ENCODE data around the gene IWS1. TPM values are rescaled to one million over a fixed set of nuclear protein-coding genes. Genes with fewer than 3 reads are reported as not detected.
A peak's percentile ranks its signal among the peaks of the same experiment; 100 is the strongest.

Gene IWS1
- total and polyA plus RNA-seq, 9 of the 15 experiments (the other 6 are each of a cell fraction or from before 2014, with no cell fraction given) = 20.8 to 67.2 (median 46.6) TPM

- no peak for TF ChIP-seq NFYB (IDR thresholded peaks at IDR 0.05; ENCODE audit: extremely low read depth, insufficient read length)
- TF ChIP-seq E2F4 (CRISPR knock-in tag; IDR thresholded peaks at IDR 0.05; ENCODE audit: low read depth) = no peak
- no peak for TF ChIP-seq MIER1 (IDR thresholded peaks at IDR 0.05; ENCODE audit: low read depth)
- no peak for TF ChIP-seq CHD1 (IDR thresholded peaks at IDR 0.05; ENCODE audit: low read length)
- 0 out of 2 replicates have a peak, but pooled peaks have one; percentile 13 for TF ChIP-seq ATF3 (IDR thresholded peaks at IDR 0.05)
- no peak; the same call in 1 of the 2 replicates for TF ChIP-seq ATF3 (CRISPR knock-in tag; conservative IDR thresholded peaks at IDR 0.05)
- TF ChIP-seq SOX6 (IDR thresholded peaks at IDR 0.05) = no peak
- no peak for TF ChIP-seq ETV6 (IDR thresholded peaks at IDR 0.05; ENCODE audit: borderline replicate concordance in 1 of 2, low read depth in 2 of 2, low read length in 1 of 2)
- no peak for TF ChIP-seq ETV6 (CRISPR knock-in tag; IDR thresholded peaks at IDR 0.05; ENCODE audit: borderline replicate concordance)
- TF ChIP-seq POLR2H (tag; IDR thresholded peaks at IDR 0.05; ENCODE audit: low read depth) = no peak
- TF ChIP-seq ZNF668 (CRISPR knock-in tag; IDR thresholded peaks at IDR 0.05) = no peak
- no peak for TF ChIP-seq DNMT1 (IDR thresholded peaks at IDR 0.05)
- 0 out of 2 replicates have a peak, but pooled peaks have one; percentile 2 for TF ChIP-seq TAL1 (IDR thresholded peaks at IDR 0.05)
- TF ChIP-seq TCF7L2 (IDR thresholded peaks at IDR 0.05; ENCODE audit: low read depth, low read length) = no peak
- no peak for TF ChIP-seq RHOXF2B (CRISPR knock-in tag; conservative IDR thresholded peaks at IDR 0.05)
- TF ChIP-seq ZNF583 (CRISPR knock-in tag; IDR thresholded peaks at IDR 0.05) = no peak
- 0 out of 2 replicates have a peak, but pooled peaks have one; percentile 32 for TF ChIP-seq GATA2 (CRISPR knock-in tag; IDR thresholded peaks at IDR 0.05)
- TF ChIP-seq ZNF444 (CRISPR knock-in tag; IDR thresholded peaks at IDR 0.05) = no peak
- TF ChIP-seq ID3 (CRISPR knock-in tag; IDR thresholded peaks at IDR 0.05) = no peak
- no peak for TF ChIP-seq ID3 (tag; IDR thresholded peaks at IDR 0.05)
- no peak for TF ChIP-seq HEY1 (CRISPR knock-in tag; IDR thresholded peaks at IDR 0.05; ENCODE audit: borderline replicate concordance)
- TF ChIP-seq ZZZ3 (IDR thresholded peaks at IDR 0.05) = no peak
- no peak for TF ChIP-seq UBTF (IDR thresholded peaks at IDR 0.05; ENCODE audit: borderline replicate concordance in 1 of 2, low read depth in 2 of 2, low read length in 2 of 2)
Observed at GRCh38 chr2:127527001-127527804, 914 bp upstream of the IWS1 start (continued).
